ENCODE results near the gene SORCS2. TPM values are rescaled to one million over a fixed set of nuclear protein-coding genes. Genes with fewer than 3 reads are reported as not detected.

The SORCS2 gene
- total RNA-seq, 2 donors from 2014 or later = 0.68 to 0.92 TPM

- ATAC-seq (ENCODE audit: insufficient number of reproducible peaks, low FRiP score, low read depth) (no peak), DNase-seq (ENCODE audit: low spot score) (no peak)
- no peaks in the 10 kb centered on the region for H3K36me3 ChIP-seq
- H3K9me3 ChIP-seq = peaks cover 3% of the 10 kb centered on the region
- TF ChIP-seq, protein P1, sequence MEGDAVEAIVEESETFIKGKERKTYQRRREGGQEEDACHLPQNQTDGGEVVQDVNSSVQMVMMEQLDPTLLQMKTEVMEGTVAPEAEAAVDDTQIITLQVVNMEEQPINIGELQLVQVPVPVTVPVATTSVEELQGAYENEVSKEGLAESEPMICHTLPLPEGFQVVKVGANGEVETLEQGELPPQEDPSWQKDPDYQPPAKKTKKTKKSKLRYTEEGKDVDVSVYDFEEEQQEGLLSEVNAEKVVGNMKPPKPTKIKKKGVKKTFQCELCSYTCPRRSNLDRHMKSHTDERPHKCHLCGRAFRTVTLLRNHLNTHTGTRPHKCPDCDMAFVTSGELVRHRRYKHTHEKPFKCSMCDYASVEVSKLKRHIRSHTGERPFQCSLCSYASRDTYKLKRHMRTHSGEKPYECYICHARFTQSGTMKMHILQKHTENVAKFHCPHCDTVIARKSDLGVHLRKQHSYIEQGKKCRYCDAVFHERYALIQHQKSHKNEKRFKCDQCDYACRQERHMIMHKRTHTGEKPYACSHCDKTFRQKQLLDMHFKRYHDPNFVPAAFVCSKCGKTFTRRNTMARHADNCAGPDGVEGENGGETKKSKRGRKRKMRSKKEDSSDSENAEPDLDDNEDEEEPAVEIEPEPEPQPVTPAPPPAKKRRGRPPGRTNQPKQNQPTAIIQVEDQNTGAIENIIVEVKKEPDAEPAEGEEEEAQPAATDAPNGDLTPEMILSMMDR (IDR thresholded peaks at IDR 0.05) = no peak
- H3K27ac ChIP-seq = no peak overlapping the region
- H3K4me1 ChIP-seq (ENCODE audit: control insufficient read depth in 1 of 2, low read depth in 2 of 2) = peaks cover 0 to 9% of the 10 kb centered on the region in 2 donors
- no peak overlapping the region for H3K4me3 ChIP-seq
- no peaks in the 10 kb centered on the region for H3K27me3 ChIP-seq (replicated peaks; ENCODE audit: insufficient read depth)
Observed at GRCh38 chr4:7411491-7411890, 219.2 kb downstream of the SORCS2 start.

DNA sequence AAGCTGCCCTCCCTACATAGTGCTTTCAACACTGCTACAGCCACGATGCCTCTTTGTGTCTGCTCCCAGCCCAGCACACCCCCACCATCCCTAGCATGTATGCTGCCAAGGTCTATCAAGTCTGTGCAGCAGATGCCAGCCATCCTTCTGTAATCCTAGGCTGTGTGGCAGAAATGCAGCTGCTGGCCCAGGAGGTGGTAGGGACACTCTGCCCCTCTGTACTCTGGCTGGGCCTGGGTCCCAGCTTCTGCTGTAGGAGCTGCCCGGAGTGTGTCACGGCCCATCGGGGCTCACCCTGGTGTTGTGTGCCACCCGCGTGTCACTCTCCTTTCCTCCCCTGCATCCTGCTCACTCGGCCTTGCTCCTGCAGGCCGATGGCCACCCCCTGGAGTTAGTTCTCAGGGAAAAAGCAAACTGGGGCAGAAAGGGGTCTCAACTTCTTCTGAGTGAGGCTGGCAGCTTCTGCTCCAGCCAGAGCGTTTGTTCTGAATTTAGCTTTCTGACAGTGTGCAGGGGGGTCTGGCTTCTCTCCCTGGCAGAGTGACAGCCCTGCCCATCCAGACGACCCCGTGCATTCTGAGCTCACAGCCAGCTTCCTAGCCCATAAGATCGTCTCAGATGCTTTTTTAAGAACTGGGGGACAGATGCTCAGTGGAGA is 219.7 kb downstream of the SORCS2 start:
- DNase-seq (ENCODE audit: low spot score) (no peak), ATAC-seq (ENCODE audit: insufficient number of reproducible peaks, low FRiP score, low read depth) (no peak)
- Histone ChIP-seq H3K36me3 (no peaks in the 10 kb centered on the region), H3K27ac (no peak overlapping the region), H3K9me3 (peaks cover under 1% of the 10 kb centered on the region), H3K4me3 (no peak overlapping the region), H3K27me3 (replicated peaks; ENCODE audit: insufficient read depth) (no peaks in the 10 kb centered on the region), H3K4me1 (ENCODE audit: control insufficient read depth in 1 of 2, low read depth in 2 of 2) (peaks cover 0 to 9% of the 10 kb centered on the region in 2 donors)
- TF ChIP-seq, protein P1 (IDR thresholded peaks at IDR 0.05) = no peak

DNA sequence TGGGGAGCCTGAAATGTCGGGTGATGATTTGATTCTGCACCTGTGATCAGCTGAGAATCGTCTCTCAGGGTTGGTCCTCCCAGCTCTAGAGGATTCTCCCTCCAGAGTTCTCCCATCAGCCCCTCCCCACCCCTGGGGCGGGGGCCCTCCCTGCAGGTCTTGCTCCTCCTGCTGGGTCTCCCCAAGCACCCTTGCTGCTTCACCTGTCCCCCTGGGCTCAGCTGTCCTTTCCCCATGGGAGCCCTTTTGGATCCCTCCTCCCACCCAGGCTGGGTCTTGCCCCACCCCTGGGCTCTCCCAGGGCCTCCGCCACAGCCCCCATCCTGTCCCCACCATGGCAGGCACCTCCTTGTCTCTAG is 220.2 kb downstream of the SORCS2 start:
- TF ChIP-seq, protein P1 (IDR thresholded peaks at IDR 0.05) = no peak
- DNase-seq (ENCODE audit: low spot score) = no peak
- H3K4me3 ChIP-seq = no peak overlapping the region
- no peaks in the 10 kb centered on the region for H3K27me3 ChIP-seq (replicated peaks; ENCODE audit: insufficient read depth)
- H3K36me3 ChIP-seq = no peaks in the 10 kb centered on the region
- no peaks in the 10 kb centered on the region for H3K9me3 ChIP-seq
- no peak for ATAC-seq (ENCODE audit: insufficient number of reproducible peaks, low FRiP score, low read depth)
- no peak overlapping the region for H3K27ac ChIP-seq
- H3K4me1 ChIP-seq (ENCODE audit: control insufficient read depth in 1 of 2, low read depth in 2 of 2) = peaks cover 0 to 9% of the 10 kb centered on the region in 2 donors

DNA sequence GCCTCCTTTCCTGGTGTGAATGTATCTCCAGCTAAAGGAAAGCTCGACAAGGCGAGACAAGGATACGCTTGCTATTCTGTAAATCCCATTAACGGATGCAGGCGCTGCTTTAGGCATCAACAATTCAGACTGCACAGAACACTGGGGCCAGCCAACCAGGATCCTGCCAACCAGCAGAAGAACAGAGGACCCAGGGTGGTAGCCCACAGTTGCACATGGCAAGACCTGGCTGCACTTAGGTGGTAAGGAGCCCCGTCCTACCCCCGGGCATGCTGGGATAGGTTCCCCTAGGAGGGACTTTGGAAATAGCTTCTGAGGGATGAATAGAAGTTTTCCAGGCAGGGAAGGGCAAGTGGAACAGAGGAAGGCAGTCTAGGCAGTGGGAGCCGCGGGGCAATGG is 221.7 kb downstream of the SORCS2 start:
- no peaks in the 10 kb centered on the region for H3K9me3 ChIP-seq
- ATAC-seq (ENCODE audit: insufficient number of reproducible peaks, low FRiP score, low read depth) (no peak), DNase-seq (ENCODE audit: low spot score) (no peak)
- no peak overlapping the region for H3K4me3 ChIP-seq
- H3K36me3 ChIP-seq = no peaks in the 10 kb centered on the region
- H3K27ac ChIP-seq = no peak overlapping the region
- TF ChIP-seq, protein P1 (IDR thresholded peaks at IDR 0.05) = no peak
- H3K27me3 ChIP-seq (replicated peaks; ENCODE audit: insufficient read depth) = no peaks in the 10 kb centered on the region
- H3K4me1 ChIP-seq (ENCODE audit: control insufficient read depth in 1 of 2, low read depth in 2 of 2) = peaks cover 0 to 9% of the 10 kb centered on the region in 2 donors

DNA sequence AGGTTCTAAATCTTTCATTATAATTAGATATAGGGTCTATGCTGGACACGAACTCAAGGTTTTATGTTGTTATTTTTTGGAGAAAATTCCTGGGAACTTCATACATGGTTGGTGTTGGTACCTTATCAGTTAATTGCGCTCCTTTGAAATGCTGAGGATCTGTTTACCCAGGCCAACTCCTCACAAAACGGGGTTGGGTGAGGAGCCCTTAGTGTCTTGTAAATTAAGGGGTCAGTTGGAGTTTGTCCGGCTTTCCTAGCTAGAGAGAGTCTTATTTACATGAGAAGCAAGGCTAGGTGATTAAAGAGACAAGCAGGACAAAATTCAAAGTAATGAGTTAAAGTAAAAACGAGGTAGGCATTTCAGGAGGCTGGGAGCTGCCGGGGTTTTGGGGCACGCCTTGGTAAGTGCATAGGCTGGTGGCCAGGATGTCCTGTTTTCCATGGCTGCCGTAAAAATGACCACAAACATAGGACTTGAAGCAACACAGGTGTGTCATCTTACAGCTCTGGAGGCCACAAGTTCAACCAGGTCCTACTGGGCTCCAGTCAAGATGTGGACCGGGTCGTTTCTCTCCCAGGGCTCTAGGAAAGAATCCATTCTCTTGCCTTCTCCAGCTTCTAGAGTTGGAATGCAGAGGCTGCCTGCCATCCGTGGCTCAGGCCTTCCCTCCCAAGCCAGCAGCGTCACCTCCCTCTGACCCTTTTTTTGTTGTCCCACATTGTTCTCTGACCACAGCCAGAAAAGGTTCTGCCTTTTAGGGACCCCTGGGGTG is 222.6 kb downstream of the SORCS2 start:
- Histone ChIP-seq H3K27ac (no peak overlapping the region), H3K4me3 (no peak overlapping the region), H3K36me3 (no peaks in the 10 kb centered on the region), H3K4me1 (ENCODE audit: control insufficient read depth in 1 of 2, low read depth in 2 of 2) (peaks cover 0 to 9% of the 10 kb centered on the region in 2 donors), H3K9me3 (no peaks in the 10 kb centered on the region), H3K27me3 (replicated peaks; ENCODE audit: insufficient read depth) (no peaks in the 10 kb centered on the region)
- ATAC-seq (ENCODE audit: insufficient number of reproducible peaks, low FRiP score, low read depth) = no peak
- no peak for DNase-seq (ENCODE audit: low spot score)
- TF ChIP-seq, protein P1 (IDR thresholded peaks at IDR 0.05) = no peak
